HG02588 (cell line): ENCODE measurements around the gene UBE2E2.

ENCODE experiments used
- ATAC-seq: cut with Tn5 transposase; IDR thresholded peaks from one replicate; pipeline ENCODE4 v1.9.1; 2021; ENCODE audit warnings: mild to moderate bottlenecking, moderate library complexity; ENCODE audit not compliant: unreplicated experiment

UBE2E2 gene

DNA sequence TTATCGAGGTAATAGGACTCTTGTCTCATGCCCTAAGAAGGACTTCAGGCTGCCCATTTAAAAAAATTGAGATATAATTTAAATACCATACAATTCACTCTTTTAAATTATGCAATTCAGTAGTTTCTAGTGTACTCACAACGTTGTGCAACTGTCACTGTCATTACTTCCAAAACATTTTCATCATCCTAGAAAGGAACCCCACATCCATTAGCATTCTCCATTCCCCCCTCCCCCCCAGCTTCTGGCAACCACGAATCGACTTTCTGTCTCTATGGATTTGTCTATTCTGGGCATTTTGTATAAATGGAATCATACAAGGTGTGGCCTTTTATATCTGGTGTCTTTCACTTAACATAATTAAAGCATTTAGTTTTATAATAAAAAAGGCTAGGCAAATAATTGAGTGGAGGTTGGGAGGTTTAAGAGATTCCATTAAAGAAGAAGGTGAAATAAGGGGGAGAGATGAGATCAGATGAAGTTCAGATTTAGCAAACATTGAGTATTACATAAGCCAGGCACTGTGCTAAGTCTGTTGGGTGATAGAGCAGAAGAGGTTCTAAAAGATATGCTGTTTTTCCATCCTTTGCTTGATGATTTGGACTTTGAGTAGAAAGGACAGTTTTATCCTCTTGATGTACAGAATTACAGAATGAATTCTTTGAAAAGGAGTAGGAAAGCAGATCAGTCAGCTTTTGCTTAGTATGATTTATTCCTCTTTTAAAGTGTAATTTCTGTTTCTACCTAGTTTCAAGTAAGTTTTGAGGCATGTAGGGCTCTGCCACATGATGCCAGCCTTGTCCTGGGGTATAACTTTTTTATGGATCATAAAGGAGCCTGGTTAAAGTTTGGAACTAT lies 36.3 kb downstream of the UBE2E2 start:
- ATAC-seq, result no peak

DNA sequence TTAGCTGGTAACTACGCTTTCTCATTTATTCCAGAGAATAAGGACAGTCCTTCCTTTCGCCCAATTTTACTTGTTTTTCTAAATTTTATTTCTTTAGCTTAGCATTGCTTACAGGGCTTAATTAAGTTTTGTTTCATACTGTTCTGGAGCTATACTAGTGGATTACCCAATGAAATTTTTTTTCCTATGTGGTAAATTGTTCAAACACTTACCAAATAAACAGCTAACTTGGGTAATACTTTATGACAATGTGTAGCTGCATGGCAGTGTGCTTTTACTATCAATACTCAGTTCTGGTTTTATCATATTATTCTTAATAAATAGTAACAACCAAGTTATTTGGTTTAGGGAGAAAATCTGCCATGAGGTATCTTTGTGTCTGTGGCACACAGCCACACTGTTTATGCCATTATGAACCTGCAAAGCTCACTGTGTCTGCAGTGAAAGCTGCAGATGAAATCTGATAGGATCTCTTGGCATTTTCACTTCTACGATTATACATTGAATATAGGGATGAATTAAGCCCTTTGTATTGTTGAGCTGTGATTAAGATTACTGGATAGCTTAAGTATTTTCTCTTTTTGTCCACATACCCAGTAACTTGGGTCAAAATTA lies 37.2 kb downstream of the UBE2E2 start:
- no peak for ATAC-seq

DNA sequence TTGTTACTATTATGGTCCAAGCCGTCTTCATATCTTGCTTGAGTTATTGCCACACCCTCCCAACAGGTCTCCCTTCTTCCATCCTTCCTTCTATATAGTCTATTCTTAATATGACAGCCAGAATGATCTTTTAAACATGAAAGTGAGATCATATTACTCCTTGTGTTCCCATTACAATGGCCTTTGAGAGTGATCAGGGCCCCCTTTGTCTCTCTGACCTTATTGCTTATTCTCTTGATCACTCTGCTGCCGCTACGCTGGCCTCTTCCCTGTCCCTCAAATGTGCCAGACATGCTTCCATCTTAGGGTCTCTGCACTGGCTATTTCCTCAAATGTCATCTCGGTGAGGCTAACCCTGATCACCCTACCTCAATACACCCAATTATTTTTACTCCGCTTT lies 38.1 kb downstream of the UBE2E2 start:
- ATAC-seq, result no peak

DNA sequence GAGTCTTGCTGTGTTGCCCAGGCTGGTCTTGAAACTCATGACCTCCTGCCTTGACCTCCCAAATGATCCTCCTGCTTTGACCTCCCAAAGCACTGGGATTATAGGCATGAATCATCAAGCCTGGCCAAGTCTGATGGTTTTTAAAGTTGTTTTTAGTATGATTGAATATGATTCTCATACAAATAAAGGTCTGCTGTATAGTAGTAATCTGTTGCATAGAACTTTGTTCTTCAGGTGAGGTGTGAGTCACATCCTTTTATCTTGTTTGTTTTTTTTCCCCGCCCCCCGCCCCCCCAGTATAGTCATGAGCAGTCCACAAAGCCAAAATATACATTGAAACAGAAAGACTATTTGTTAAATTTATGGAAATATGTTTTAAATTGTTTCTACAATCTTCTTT lies 39.0 kb downstream of the UBE2E2 start:
- ATAC-seq, result no peak

DNA sequence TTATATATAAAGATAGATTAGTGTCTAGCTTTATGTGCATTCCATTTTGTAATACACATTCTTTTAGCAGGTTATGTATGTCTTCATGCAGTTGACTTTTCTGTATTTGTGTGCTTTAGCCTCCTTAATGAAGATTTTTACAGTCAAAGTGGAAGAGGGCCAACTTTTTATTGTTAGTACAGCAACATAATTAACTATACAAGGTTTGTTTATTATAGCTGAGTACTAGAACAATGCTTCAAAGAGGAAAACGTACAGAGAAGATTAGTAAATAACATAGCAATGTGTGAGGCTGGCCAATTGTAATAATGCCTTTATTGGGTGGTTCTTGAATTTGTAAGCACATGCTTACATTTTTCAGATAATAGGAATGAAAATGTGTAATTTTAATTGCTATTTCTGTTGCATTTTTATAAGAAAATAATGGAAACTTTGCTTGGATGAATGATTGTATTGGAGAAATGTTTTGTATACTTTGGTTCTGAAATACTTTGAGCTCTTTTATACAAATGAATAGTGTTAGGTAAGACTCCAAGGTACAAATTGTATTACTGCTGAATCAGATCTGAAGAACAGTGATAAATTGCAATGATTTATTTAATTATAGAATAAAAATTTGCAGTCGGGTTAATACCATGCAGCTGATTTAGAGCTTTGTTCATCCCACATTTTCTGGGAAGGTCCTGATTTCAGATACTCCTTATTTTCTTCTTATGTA lies 41.4 kb downstream of the UBE2E2 start:
- no peak for ATAC-seq

DNA sequence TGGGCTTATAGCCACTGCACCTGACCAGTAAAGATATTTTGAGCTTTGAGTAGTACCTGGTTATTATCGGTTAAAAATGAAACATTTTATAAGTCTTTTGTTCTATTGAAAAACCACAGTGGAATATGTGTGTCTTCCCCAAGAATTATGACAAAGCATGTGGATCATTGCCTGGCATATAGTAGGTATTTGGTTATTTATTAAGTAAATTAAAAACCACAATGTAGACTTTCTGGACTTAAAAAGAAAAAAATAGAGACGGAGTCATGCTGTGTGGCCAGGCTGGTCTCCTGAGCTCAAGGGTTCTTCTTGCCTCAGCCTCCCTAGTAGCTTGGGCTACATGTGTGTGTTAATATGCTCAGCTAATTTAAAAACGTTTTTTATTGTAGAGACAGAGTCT lies 43.5 kb downstream of the UBE2E2 start:
- ATAC-seq, result no peak

DNA sequence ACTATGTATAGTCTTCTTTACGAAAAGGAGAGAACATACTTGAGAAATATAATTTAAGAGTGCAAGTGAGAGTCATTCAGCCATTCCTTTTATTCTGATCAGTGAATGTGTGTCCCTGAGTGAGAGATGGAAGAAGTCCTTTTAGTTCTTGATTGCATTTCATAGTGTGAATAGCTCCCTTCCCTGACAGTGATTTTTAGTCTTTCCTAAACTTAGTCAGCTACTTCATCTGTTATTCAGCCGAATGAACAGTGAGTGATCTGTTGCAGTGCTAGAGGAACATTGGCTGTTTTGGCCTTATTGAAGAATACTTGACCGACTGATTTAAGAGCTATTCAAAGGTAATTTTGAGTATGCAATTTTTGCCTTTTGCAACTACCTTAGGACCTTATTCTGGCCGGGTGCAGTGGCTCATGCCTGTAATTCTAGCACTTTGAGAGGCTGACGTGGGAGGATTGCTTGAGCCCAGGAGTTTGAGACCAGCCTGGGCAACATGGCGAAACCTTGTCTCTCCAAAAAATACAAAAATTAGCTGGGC lies 45.5 kb downstream of the UBE2E2 start:
- ATAC-seq, result no peak

DNA sequence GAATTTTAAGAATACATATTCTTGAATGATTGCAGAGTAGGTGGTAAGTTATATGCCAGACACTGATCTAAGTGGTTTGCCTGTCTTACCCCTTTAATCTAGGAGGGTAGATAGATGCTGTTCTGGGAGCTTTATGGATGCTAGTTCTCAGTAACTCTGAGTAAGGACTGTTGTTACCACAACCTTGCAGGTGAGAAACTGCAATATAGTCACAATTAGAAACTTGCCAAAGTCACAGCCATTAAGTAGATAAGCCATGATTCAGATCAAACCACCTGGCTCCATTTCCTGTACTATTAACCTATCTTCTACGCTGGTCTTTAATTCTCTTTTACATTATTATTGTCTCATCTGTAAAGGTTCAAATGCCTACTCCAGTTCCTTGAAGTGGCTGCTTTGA lies 46.8 kb downstream of the UBE2E2 start:
- ATAC-seq, result no peak

DNA sequence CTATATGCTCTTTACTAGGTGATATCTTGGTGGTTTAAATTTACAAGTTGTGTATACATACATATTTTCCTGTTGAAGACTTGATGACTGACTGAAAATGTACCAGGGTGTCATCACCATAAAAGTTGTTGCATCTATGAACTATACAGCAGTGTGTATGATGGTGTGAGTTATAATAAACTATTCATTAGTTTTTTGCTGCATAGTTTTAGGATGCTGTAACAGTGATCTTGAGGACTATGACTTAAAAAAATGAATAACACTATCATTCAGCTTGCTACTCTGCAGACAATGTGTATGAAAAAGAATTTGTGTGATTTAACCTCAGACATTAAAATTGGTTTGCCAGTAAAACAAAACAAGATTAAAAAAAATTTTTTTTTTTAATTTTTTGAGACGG lies 49.0 kb downstream of the UBE2E2 start:
- no peak for ATAC-seq

DNA sequence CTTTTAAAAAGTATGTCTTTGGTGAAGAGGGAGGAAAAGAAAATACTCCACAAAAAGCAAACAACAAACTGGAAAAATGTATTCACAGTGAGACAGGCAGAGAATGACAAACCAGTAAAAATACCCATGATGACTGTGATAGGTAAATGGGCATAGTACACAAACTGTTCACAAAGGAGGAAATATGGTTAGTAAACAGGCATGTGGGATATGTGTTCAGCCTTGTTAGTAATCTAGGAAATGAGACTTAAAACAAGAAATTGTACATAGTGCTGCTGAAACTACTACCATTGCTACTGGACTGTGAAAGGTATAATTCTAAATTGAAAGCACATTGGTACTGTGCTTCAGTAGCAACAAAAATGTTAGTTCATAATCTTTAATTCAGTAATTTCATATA lies 50.1 kb downstream of the UBE2E2 start:
- ATAC-seq, result peak; percentile 78

DNA sequence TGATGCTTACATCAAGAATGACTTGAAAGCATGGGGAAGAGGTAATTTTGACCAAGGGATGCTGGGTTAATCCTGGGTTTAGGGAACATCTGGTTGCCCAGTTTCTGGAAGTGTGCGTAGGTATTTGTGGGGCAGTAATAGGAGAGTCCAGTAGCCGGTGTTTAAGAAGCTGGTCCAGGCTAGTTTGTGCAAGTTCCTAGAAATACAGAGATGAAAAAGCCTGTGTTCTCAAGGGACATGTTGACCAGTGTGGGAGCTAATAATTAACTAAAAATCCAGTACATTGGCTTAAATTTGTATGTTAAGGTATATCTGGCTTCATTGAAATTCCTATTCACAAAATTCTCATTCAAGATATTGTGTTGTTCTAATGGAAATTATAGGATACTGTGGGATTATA lies 51.2 kb downstream of the UBE2E2 start:
- ATAC-seq, result peak; percentile 38

DNA sequence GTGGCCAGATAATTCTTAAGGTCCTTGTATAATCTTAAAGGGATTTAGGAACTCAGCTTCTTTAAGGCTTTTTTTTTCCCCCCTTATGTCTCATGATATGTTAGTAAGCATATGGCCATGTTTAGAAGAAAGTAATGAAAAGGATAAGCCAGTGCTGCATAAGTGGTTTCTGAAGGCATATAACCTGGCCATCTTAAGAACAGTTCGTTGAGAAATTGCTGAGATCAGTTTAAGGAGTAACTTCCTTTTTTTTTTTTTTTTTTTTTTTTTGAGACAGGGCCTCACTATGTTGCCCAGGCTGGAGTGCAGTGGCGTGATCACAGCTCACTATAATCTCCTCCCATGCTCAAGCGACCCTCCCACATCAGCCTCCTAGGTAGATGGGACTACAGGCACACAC lies 51.7 kb downstream of the UBE2E2 start:
- no peak for ATAC-seq

DNA sequence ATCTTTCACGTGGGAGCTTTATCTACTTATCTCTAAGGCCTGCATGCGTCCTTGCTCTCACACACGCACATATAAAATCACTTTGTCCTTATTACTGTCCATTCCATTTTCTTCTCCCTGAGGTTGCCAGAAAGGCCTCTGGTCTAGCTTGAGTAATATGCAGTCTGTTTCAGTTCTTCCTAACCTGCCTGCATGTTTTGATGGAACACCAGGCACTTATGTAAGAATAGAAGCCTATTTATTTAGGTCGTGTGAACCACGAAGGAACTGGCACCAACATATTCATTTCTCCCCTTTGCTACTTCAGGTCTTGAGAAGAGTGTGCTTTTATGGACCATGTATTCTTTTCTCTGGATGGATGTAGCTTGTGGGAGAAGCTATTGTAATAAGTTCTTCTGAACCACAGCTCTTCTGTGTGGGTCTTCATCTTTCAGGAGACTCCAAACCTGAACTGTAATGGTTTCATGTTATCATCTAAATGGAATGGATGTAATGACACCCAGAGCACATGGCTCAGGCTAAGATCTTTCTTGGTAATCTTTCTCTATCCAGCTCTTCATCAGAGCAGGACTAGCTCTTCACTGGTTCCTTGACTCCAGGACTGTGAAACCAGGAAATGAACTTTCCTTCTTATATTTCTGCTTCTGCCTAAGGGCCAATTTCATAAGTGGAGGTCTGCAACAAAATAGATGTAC lies 53.8 kb downstream of the UBE2E2 start:
- ATAC-seq, result no peak

DNA sequence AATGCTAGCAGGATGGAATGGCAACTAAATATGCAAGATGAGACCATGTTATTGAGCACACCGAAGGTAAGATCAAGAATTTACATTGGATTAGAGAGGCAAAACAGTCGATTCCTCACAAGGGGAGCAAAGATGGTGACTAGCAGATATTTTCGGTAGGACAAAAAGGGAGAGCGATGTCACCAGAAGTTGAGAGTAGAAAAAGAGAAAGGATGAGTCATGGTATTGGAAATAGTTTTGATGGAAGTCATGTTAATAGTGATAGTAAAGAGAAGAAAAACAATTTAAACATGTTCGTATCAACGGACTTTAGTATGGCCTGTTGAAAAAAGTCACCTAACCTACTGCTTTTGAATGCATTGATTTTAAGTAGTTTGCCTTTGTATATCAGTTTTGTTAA lies 55.0 kb downstream of the UBE2E2 start:
- ATAC-seq, result no peak

DNA sequence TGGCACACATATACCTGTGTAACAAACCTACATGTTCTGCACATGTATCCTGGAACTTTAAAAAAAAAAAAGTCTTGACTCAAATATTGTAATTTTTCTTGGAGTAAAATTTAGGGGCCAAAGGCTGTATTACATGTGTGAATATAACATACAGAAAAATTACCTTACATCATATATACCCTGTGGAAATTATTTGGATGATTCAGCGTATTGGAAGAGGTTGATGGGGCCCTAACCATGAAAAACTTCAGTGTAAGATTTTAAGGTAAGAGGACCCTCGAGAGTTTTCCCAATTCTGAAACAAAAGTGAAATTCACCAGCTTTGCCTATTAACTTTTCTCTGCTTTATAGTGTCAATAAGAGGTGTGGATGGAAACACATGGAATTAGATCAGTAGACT lies 56.4 kb downstream of the UBE2E2 start:
- ATAC-seq, result no peak

DNA sequence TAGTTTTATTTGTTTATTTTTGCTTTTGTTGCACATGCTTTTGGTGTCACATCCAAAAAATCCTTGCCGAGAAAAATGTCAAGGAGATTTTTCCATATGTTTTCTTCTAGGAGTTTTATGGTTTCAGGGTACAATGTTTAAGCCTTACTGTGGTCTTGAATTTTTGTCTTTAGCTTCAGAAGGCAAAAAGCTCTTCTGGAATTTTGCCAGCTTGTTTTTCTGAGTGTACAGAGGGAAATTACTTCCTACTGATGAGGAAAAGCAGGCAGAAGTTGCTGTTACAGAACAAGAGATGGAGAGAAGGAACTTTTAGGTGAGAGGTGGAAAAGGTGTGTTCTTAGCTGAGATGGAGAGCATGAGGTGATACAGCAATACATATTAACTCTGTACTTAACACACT lies 59.6 kb downstream of the UBE2E2 start:
- no peak for ATAC-seq

DNA sequence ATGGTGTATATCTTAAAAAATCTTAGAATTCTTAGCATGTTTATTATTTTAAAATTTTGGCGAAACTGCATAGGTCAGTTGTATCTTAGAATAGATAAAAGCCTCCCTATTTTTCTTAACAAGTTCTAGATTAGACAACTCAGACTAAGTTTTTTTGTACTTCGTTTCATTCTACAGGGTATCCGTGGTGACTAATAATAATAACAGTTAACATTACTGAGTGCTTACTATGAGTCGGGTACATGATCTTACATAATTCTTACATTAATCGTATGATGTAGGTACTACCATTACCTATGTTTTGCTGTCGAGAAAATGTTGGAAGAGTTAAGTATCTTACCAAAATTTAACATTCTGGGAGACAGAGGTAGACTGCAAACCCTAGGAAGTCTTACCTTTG lies 60.7 kb downstream of the UBE2E2 start:
- no peak for ATAC-seq

DNA sequence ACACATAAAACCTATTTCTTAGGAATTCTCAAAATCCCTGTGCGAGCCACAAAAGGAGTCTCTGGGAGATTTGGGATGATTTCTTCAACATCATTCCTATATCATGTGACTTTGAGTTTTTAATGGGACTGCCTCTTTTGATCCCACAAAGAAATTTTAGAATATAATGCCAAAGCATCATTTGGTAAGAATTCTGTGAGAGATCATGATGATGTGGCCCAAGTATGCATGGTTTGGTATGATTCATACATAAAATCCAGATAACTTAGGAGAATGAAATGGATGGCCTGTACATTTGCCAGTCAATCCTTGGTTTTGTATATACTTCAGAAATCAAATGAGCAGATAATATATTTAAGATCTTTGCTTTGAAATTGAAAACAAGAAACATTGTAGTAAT lies 61.3 kb downstream of the UBE2E2 start:
- ATAC-seq, result no peak

DNA sequence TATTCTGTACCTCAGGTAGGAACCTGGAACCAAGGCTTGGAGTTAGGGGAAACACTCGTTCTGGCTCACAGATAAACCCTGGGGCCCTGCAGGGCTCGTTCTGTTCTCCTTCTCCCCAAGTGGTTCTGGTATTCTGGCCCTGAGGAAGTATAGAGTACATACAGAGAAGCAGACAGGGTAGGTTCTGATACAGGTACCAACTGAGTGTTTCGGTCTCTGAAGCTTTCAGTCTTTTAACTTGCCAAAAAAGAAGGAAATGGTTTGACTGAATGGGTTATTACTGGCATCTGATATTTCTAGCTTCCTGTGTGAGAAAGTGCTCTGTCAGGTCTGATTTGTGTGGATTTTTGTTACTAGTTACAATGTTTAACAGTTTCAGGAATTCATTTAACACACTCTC lies 67.3 kb downstream of the UBE2E2 start:
- ATAC-seq, result no peak

DNA sequence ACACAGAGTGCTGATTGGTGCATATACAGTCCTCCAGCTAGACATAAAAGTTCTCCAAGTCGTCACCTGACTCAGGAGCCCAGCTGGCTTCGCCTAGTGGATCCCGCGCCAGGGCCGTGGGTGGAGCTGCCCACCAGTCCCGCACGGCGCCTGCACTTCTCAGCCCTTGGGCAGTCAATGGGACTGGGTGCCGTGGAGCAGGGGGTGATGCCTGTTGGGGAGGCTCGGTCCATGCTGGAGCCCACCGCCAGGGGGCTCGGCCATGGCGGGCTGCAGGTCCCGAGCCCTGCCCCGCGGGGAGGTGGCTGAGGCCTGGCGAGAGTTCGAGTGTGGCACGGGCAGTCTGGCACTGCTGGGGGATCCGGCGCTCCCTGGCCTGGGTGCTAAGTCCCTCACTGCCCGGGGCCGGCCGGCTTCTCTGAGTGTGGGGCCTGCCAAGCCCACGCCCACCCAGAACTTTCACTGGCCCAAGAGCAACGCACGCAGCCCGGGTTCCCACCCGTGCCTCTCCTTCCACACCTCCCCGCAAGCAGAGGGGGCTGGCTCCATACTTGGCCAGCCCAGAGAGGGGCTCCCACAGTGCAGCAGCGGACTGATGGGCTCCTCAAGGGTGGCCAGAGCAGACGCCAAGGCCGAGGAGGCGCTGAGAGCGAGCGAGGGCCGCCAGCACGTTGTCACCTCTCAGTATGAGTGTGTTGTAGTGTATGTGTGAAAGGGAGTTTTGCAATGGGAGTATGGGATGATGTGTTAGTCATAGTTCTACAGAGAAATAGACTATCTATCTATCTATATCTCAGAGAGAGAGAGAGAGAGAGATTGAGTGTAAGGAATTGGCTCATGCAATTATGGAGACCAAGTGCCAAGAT lies 69.0 kb downstream of the UBE2E2 start:
- ATAC-seq, result no peak
